Measurements from ENCODE around the gene SNAPC3. TPM values are rescaled to one million over a fixed set of nuclear protein-coding genes. Genes with fewer than 3 reads are reported as not detected.

The SNAPC3 gene
- total RNA-seq, 2 donors from 2014 or later, result 36.9 to 56.6 TPM

Other genes starting within 250 kb of the SNAPC3 start
- 10 to 100 TPM; 27.2 to 32.2 TPM for gene TTC39B, start 115.7 kb upstream of the SNAPC3 start, total RNA-seq
- gene PSIP1, start 88.1 kb downstream of the SNAPC3 start, total RNA-seq, result 10 to 100 TPM; 25.5 to 41.2 TPM
- 1 to 10 TPM; 2.3 TPM for gene CCDC171, start 130.2 kb downstream of the SNAPC3 start, total RNA-seq

Measured in colonic mucosa (tissue), 2 donors.